Measurements from ENCODE around the gene TRAF7. TPM values are rescaled to one million over a fixed set of nuclear protein-coding genes. Genes with fewer than 3 reads are reported as not detected.

TRAF7 gene
- total RNA-seq, 2 experiments from 2014 or later = 53.6 to 82.3 TPM

- ChIA-PET POLR2A (no interaction called here), CTCF (ENCODE audit: unreplicated experiment) (interaction anchor here (0.6 kb wide), 1 partner anchor 372 kb away, joined by 4 read pairs; no protein-coding TSS in a partner anchor)
- Histone ChIP-seq H3K4me1 (ENCODE audit: insufficient read depth, low read length, poor library complexity, severe bottlenecking) (peaks cover 52% of the 10 kb centered on the region), H3K9me2 (ENCODE audit: insufficient read depth, low read length) (no peaks in the 10 kb centered on the region), H3K9me3 (ENCODE audit: low read length) (no peaks in the 10 kb centered on the region), H3K4me3 (ENCODE audit: low read depth, low read length, poor library complexity, severe bottlenecking) (peak within 1 kb of the TSS; percentile 81), H2AFZ (ENCODE audit: low read length) (no peak within 1 kb of the TSS), H3K27ac (ENCODE audit: low read depth, low read length, poor library complexity, severe bottlenecking) (peak within 1 kb of the TSS; percentile 83), H4K20me1 (ENCODE audit: insufficient read depth, low read length) (no peaks in the 10 kb centered on the region), H3K79me2 (ENCODE audit: insufficient read depth, low read depth, low read length) (peaks cover 5% of the 10 kb centered on the region; the same call in 1 of the 2 replicates), H3K36me3 (ENCODE audit: insufficient read depth, low read length) (peaks cover 24% of the 10 kb centered on the region), H3K4me2 (ENCODE audit: low read length) (peak within 1 kb of the TSS; percentile 100)
- BruUV-seq (replicated peaks) = no TSS peak
- intact Hi-C loops (cut with micrococcal nuclease; ENCODE audit: unreplicated experiment) = loop anchor here (2.0 kb wide), 1 partner anchor 19 kb away; no protein-coding TSS in a partner anchor
- TF ChIP-seq, protein P1, sequence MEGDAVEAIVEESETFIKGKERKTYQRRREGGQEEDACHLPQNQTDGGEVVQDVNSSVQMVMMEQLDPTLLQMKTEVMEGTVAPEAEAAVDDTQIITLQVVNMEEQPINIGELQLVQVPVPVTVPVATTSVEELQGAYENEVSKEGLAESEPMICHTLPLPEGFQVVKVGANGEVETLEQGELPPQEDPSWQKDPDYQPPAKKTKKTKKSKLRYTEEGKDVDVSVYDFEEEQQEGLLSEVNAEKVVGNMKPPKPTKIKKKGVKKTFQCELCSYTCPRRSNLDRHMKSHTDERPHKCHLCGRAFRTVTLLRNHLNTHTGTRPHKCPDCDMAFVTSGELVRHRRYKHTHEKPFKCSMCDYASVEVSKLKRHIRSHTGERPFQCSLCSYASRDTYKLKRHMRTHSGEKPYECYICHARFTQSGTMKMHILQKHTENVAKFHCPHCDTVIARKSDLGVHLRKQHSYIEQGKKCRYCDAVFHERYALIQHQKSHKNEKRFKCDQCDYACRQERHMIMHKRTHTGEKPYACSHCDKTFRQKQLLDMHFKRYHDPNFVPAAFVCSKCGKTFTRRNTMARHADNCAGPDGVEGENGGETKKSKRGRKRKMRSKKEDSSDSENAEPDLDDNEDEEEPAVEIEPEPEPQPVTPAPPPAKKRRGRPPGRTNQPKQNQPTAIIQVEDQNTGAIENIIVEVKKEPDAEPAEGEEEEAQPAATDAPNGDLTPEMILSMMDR (conservative IDR thresholded peaks at IDR 0.05; ENCODE audit: low read length) = no peak
- TF ChIP-seq EZH2phosphoT487 (IDR thresholded peaks at IDR 0.05; ENCODE audit: borderline replicate concordance, low read depth, low read length) = no peak
- peak; percentile 70 for DNase-seq (ENCODE audit: low spot score)
Observed at GRCh38 chr16:2147981-2148671, 7.5 kb upstream of the TRAF7 start, which contains the start of gene RAB26. Gene RAB26 (plus strand): TSS chr16:2148625. CDS start chr16:2148784, 159 bp downstream.

DNA sequence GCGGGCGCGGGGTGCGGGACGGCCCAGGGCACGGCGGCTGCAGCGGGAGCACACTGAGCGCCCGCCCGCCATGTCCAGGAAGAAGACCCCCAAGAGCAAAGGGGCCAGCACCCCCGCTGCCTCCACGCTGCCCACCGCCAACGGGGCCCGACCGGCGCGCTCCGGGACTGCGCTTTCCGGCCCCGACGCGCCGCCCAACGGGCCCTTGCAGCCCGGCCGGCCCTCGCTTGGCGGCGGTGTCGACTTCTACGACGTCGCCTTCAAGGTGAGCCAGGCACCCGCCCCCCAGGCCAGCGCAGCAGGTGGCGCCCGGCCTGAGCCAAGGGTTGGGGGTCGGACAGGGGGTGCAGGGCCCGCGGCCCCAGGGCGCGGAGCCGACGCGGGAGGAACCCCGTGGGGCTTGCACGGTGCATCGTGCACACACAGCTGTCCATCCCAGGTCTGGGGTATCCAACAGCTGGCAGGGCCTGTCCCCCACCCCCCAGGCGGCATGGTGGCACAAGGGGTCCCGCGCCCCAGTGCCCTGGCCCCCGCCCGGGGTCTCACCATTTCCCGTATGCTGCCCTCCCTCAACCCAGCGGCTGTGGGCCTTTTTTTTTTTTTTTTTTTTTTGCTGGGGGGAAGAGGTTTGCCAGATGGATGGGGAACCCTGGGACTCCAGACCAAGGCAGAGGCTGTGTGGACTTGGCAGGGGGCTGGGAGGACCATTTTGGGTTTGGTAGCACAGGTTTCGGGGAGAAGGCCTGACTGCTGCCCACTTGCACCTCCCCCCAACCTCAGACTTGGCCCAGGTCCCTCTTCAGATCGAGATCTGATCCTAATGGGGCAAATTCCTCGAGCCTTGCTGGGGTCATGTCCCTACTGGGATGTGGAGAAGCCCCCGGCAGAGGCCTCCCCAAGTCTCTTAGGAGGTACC lies 6.6 kb upstream of the TRAF7 start:
- Histone ChIP-seq H3K9me2 (ENCODE audit: insufficient read depth, low read length) (no peaks in the 10 kb centered on the region), H2AFZ (ENCODE audit: low read length) (no peak overlapping the region), H3K4me1 (ENCODE audit: insufficient read depth, low read length, poor library complexity, severe bottlenecking) (peaks cover 54% of the 10 kb centered on the region), H3K4me2 (ENCODE audit: low read length) (peak overlapping the region; percentile 100), H3K4me3 (ENCODE audit: low read depth, low read length, poor library complexity, severe bottlenecking) (peak overlapping the region; percentile 81), H3K27ac (ENCODE audit: low read depth, low read length, poor library complexity, severe bottlenecking) (peak overlapping the region; percentile 83), H3K9me3 (ENCODE audit: low read length) (no peaks in the 10 kb centered on the region), H3K36me3 (ENCODE audit: insufficient read depth, low read length) (peaks cover 33% of the 10 kb centered on the region), H4K20me1 (ENCODE audit: insufficient read depth, low read length) (peaks cover 4% of the 10 kb centered on the region; the same call in 1 of the 2 replicates), H3K79me2 (ENCODE audit: insufficient read depth, low read depth, low read length) (peaks cover 14% of the 10 kb centered on the region)
- ChIA-PET POLR2A (no interaction called here), CTCF (ENCODE audit: unreplicated experiment) (no interaction called here)
- intact Hi-C loops (cut with micrococcal nuclease; ENCODE audit: unreplicated experiment) = loop anchor here (2.0 kb wide), 1 partner anchor 20 kb away; no protein-coding TSS in a partner anchor
- BruUV-seq (replicated peaks) = no TSS peak
- TF ChIP-seq, protein P1 (conservative IDR thresholded peaks at IDR 0.05; ENCODE audit: low read length) = 0 out of 2 replicates have a peak, but pooled peaks have one; percentile 26
- no peak for TF ChIP-seq EZH2phosphoT487 (IDR thresholded peaks at IDR 0.05; ENCODE audit: borderline replicate concordance, low read depth, low read length)
- peak; percentile 54 for DNase-seq (ENCODE audit: low spot score)
